Measurements from ENCODE around the gene SLC41A3.
"Not testable (repeated sequence)": the region's sequence is repeated elsewhere in the genome, so short reads cannot be mapped to it uniquely, and the experiment has no call there.

Gene SLC41A3

GRCh38 chr3:126051234-126051633 is 32.7 kb downstream of the SLC41A3 start:
- no peak for DNase-seq

GRCh38 chr3:126050626-126051025 is 33.3 kb downstream of the SLC41A3 start:
- DNase-seq, result no peak

- DNase-seq, result no peak
Measured at GRCh38 chr3:126050050-126050392, 33.9 kb downstream of the SLC41A3 start.

- DNase-seq, result no peak
Measured at GRCh38 chr3:126049289-126050049, 34.5 kb downstream of the SLC41A3 start.

GRCh38 chr3:126040386-126040785 is 43.5 kb downstream of the SLC41A3 start:
- DNase-seq, result no peak

- DNase-seq, result no peak
Measured at GRCh38 chr3:126039870-126040269, 44.1 kb downstream of the SLC41A3 start.

GRCh38 chr3:126038791-126039190 is 45.1 kb downstream of the SLC41A3 start:
- DNase-seq, result not testable (repeated sequence)

GRCh38 chr3:126036056-126036549 is 47.8 kb downstream of the SLC41A3 start:
- DNase-seq, result no peak

- DNase-seq, result no peak
Measured at GRCh38 chr3:126035362-126036050, 48.4 kb downstream of the SLC41A3 start.

- DNase-seq, result no peak
Measured at GRCh38 chr3:126034481-126035361, 49.2 kb downstream of the SLC41A3 start.

- no peak for DNase-seq
Measured at GRCh38 chr3:126033765-126034164, 50.2 kb downstream of the SLC41A3 start.

- DNase-seq, result no peak
Measured at GRCh38 chr3:126033051-126033745, 50.7 kb downstream of the SLC41A3 start.

- DNase-seq, result no peak
Measured at GRCh38 chr3:126031981-126032471, 51.9 kb downstream of the SLC41A3 start.

GRCh38 chr3:126030455-126030854 is 53.5 kb downstream of the SLC41A3 start:
- no peak for DNase-seq

- no peak for DNase-seq
Measured at GRCh38 chr3:126029241-126029640, 54.7 kb downstream of the SLC41A3 start.

GRCh38 chr3:126028096-126028495 is 55.8 kb downstream of the SLC41A3 start:
- DNase-seq, result no peak

GRCh38 chr3:126026761-126027160 is 57.2 kb downstream of the SLC41A3 start:
- DNase-seq, result no peak

- DNase-seq, result no peak
Measured at GRCh38 chr3:126026277-126026751, 57.6 kb downstream of the SLC41A3 start.

GRCh38 chr3:126025862-126026261 is 58.1 kb downstream of the SLC41A3 start:
- no peak for DNase-seq

GRCh38 chr3:126025116-126025729 is 58.7 kb downstream of the SLC41A3 start:
- DNase-seq, result no peak

GRCh38 chr3:126024049-126024854 is 59.7 kb downstream of the SLC41A3 start:
- DNase-seq, result no peak

All from NCI-H1930 (cell line).